Neural progenitor cell (in vitro differentiated cells): ENCODE measurements around the gene SERPINA12.

ENCODE experiments used
- EZH2 ChIP-seq: fragments of 200-600 bp; sonication (generic); IDR thresholded peaks from 2 replicates; pipeline ENCODE4 v1.6.1; 2017; ENCODE audit warnings: antibody characterized with exemption, mild to moderate bottlenecking, moderate library complexity
- TF ChIP-seq, protein P1 (sequence below): fragments of 200-600 bp; sonication (generic); IDR thresholded peaks from 2 replicates; pipeline ENCODE4 v1.5.1; 2017; ENCODE audit warnings: antibody characterized with exemption, mild to moderate bottlenecking

GRCh38 chr14:94557327-94557726, 48.1 kb upstream of the SERPINA12 start:
- TF ChIP-seq, protein P1, sequence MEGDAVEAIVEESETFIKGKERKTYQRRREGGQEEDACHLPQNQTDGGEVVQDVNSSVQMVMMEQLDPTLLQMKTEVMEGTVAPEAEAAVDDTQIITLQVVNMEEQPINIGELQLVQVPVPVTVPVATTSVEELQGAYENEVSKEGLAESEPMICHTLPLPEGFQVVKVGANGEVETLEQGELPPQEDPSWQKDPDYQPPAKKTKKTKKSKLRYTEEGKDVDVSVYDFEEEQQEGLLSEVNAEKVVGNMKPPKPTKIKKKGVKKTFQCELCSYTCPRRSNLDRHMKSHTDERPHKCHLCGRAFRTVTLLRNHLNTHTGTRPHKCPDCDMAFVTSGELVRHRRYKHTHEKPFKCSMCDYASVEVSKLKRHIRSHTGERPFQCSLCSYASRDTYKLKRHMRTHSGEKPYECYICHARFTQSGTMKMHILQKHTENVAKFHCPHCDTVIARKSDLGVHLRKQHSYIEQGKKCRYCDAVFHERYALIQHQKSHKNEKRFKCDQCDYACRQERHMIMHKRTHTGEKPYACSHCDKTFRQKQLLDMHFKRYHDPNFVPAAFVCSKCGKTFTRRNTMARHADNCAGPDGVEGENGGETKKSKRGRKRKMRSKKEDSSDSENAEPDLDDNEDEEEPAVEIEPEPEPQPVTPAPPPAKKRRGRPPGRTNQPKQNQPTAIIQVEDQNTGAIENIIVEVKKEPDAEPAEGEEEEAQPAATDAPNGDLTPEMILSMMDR, result no peak
- TF ChIP-seq EZH2, result no peak
